ACC112 (cell line): ENCODE data around the gene P2RX2.

Experiments used
- H2AFZ ChIP-seq: fragments of 200-600 bp; sonication (generic); one replicate; pipeline ENCODE4 v1.6.0; 2017; ENCODE audit warnings: antibody characterized with exemption, low read length; ENCODE audit not compliant: unreplicated experiment
- H3K27ac ChIP-seq: fragments of 200-600 bp; sonication (generic); 2 replicates; pipeline ENCODE4 v1.5.1; 2014; ENCODE audit warnings: low read depth, mild to moderate bottlenecking, antibody characterized with exemption, low read length, moderate library complexity
- H3K27me3 ChIP-seq: fragments of 200-600 bp; sonication (generic); 2 replicates; pipeline ENCODE4 v1.6.1; 2014; ENCODE audit warnings: mild to moderate bottlenecking, antibody characterized with exemption, low read length, moderate library complexity, mixed read lengths; ENCODE audit not compliant: insufficient read depth
- H3K36me3 ChIP-seq: fragments of 200-600 bp; sonication (generic); 2 replicates; pipeline ENCODE4 v1.6.1; 2016; ENCODE audit warnings: mild to moderate bottlenecking, antibody characterized with exemption, low read length, moderate library complexity, mixed read lengths; ENCODE audit not compliant: insufficient read depth
- H3K4me1 ChIP-seq: fragments of 200-600 bp; sonication (generic); one replicate; pipeline ENCODE4 v1.6.1; 2016; ENCODE audit warnings: low read length, mixed read lengths; ENCODE audit not compliant: insufficient read depth, unreplicated experiment, control insufficient read depth
- H3K4me3 ChIP-seq: fragments of 200-600 bp; sonication (generic); 2 replicates; pipeline ENCODE4 v1.5.1; 2014; ENCODE audit warnings: mild to moderate bottlenecking, low read depth, low read length
- H3K79me2 ChIP-seq: fragments of 200-600 bp; sonication (generic); one replicate; pipeline ENCODE4 v1.6.0; 2016; ENCODE audit warnings: low read length; ENCODE audit not compliant: control insufficient read depth, unreplicated experiment, insufficient read depth

The P2RX2 gene

GRCh38 chr12:132603240-132604150, 15.1 kb upstream of the P2RX2 start:
- no peak overlapping the region for H3K4me3 ChIP-seq
- no peaks in the 10 kb centered on the region for H3K79me2 ChIP-seq
- no peaks in the 10 kb centered on the region for H3K36me3 ChIP-seq
- H2AFZ ChIP-seq, result no peak overlapping the region
- no peak overlapping the region for H3K27ac ChIP-seq
- peaks cover 35% of the 10 kb centered on the region for H3K27me3 ChIP-seq
- peaks cover 8% of the 10 kb centered on the region for H3K4me1 ChIP-seq

- Histone ChIP-seq H2AFZ (no peak overlapping the region), H3K4me3 (no peak overlapping the region), H3K4me1 (peaks cover 8% of the 10 kb centered on the region), H3K27ac (no peak overlapping the region), H3K79me2 (no peaks in the 10 kb centered on the region), H3K27me3 (peaks cover 35% of the 10 kb centered on the region), H3K36me3 (no peaks in the 10 kb centered on the region)
Measured at GRCh38 chr12:132604151-132604618, 14.4 kb upstream of the P2RX2 start.

GRCh38 chr12:132604668-132605441, 13.7 kb upstream of the P2RX2 start:
- Histone ChIP-seq H3K79me2 (no peaks in the 10 kb centered on the region), H3K36me3 (no peaks in the 10 kb centered on the region), H3K27me3 (peaks cover 39% of the 10 kb centered on the region), H3K4me1 (peaks cover 8% of the 10 kb centered on the region), H2AFZ (no peak overlapping the region), H3K27ac (no peak overlapping the region), H3K4me3 (no peak overlapping the region)

- no peak overlapping the region for H3K4me3 ChIP-seq
- no peaks in the 10 kb centered on the region for H3K36me3 ChIP-seq
- no peak overlapping the region for H3K27ac ChIP-seq
- peaks cover 46% of the 10 kb centered on the region for H3K27me3 ChIP-seq
- H3K4me1 ChIP-seq, result peaks cover 5% of the 10 kb centered on the region
- no peaks in the 10 kb centered on the region for H3K79me2 ChIP-seq
- H2AFZ ChIP-seq, result no peak overlapping the region
Measured at GRCh38 chr12:132605892-132606291, 12.7 kb upstream of the P2RX2 start.

GRCh38 chr12:132606466-132606865, 12.1 kb upstream of the P2RX2 start:
- Histone ChIP-seq H3K4me3 (no peak overlapping the region), H3K79me2 (no peaks in the 10 kb centered on the region), H3K36me3 (no peaks in the 10 kb centered on the region), H3K27me3 (peaks cover 47% of the 10 kb centered on the region), H3K4me1 (peaks cover 3% of the 10 kb centered on the region), H2AFZ (no peak overlapping the region), H3K27ac (no peak overlapping the region)

- H3K79me2 ChIP-seq, result no peaks in the 10 kb centered on the region
- H2AFZ ChIP-seq, result no peak overlapping the region
- no peak overlapping the region for H3K4me3 ChIP-seq
- H3K27ac ChIP-seq, result no peak overlapping the region
- H3K36me3 ChIP-seq, result no peaks in the 10 kb centered on the region
- peaks cover 48% of the 10 kb centered on the region for H3K27me3 ChIP-seq
- peaks cover 3% of the 10 kb centered on the region for H3K4me1 ChIP-seq
Measured at GRCh38 chr12:132606927-132607326, 11.6 kb upstream of the P2RX2 start.

- Histone ChIP-seq H3K4me1 (peaks cover 3% of the 10 kb centered on the region), H3K36me3 (no peaks in the 10 kb centered on the region), H3K27ac (no peak overlapping the region), H2AFZ (no peak overlapping the region), H3K79me2 (no peaks in the 10 kb centered on the region), H3K27me3 (peaks cover 35% of the 10 kb centered on the region), H3K4me3 (no peak overlapping the region)
Measured at GRCh38 chr12:132608231-132609171, 10.1 kb upstream of the P2RX2 start.

GRCh38 chr12:132610051-132610759, 8.4 kb upstream of the P2RX2 start, which contains the start of gene LRCOL1:
TSS of gene LRCOL1 (minus strand) at chr12:132610582. CDS start at chr12:132606251, 4,331 bp downstream.
- H3K36me3 ChIP-seq, result no peaks in the 10 kb centered on the region
- H3K79me2 ChIP-seq, result no peaks in the 10 kb centered on the region
- H3K27me3 ChIP-seq, result peaks cover 22% of the 10 kb centered on the region
- H3K4me3 ChIP-seq, result peak within 1 kb of the TSS; percentile 45
- H3K27ac ChIP-seq, result no peak within 1 kb of the TSS
- H3K4me1 ChIP-seq, result peaks cover 3% of the 10 kb centered on the region
- H2AFZ ChIP-seq, result peak within 1 kb of the TSS; percentile 21

GRCh38 chr12:132610866-132611602, 7.5 kb upstream of the P2RX2 start:
- Histone ChIP-seq H3K79me2 (no peaks in the 10 kb centered on the region), H3K4me3 (peak overlapping the region; percentile 45; the same call in 1 of the 2 replicates), H3K27ac (no peak overlapping the region), H3K36me3 (no peaks in the 10 kb centered on the region), H2AFZ (no peak overlapping the region), H3K27me3 (peaks cover 30% of the 10 kb centered on the region), H3K4me1 (peaks cover 3% of the 10 kb centered on the region)
